NT2/D1 (cell line): ENCODE data around the gene AMY1B.
"Not testable (repeated sequence)": the region's sequence is repeated elsewhere in the genome, so short reads cannot be mapped to it uniquely, and the experiment has no call there.

Experiments
- SUZ12 ChIP-seq: IDR thresholded peaks from 2 replicates; pipeline ENCODE4 v1.6.1; 2011; ENCODE audit not compliant: insufficient read length, insufficient read depth; ENCODE audit errors: extremely low read depth
- YY1 ChIP-seq: IDR thresholded peaks from 2 replicates; pipeline ENCODE4 v1.6.1; 2011; ENCODE audit not compliant: insufficient read length, insufficient read depth

GRCh38 chr1:103721473-103721872 is 25.5 kb upstream of the AMY1B start:
- not testable (repeated sequence) for TF ChIP-seq SUZ12, YY1
